A549 (cell line): ENCODE results near the gene SNAP23. TPM values are rescaled to one million over a fixed set of nuclear protein-coding genes. Genes with fewer than 3 reads are reported as not detected.

ENCODE experiments used
- ATAC-seq, 2 experiments: fragments of 200-7000 bp in 1 of 2; fragments of >200 bp in 1 of 2; cut with Nextera tagmentation in 1 of 2; cut with Tn5 transposase in 1 of 2; 3 replicates each; pipeline versions ENCODE4 v1.8.0 to v1.9.1; 2018 to 2020; ENCODE audit warnings: mild to moderate bottlenecking in 1 of 2, moderate library complexity in 1 of 2
- CTCF ChIA-PET: fragments of 300-600 bp; sonication (Branson Sonifier 250); formaldehyde crosslinking; extraction: SDS; loops from one replicate; lab custom pipeline; 2021; ENCODE audit warnings: antibody characterized with exemption, inconsistent platforms; lab: Yijun Ruan, JAX
- POLR2A ChIA-PET: fragments of 350-600 bp; formaldehyde crosslinking; extraction: SDS; loops from one replicate; lab custom pipeline; 2021; ENCODE audit warnings: antibody characterized with exemption, inconsistent platforms; lab: Yijun Ruan, JAX
- DNase-seq, 2 experiments: peaks; one replicate each; pipeline versions ENCODE4 v3.0.0 to v3.0.0-alpha.2; 2011 to 2016; ENCODE audit warnings: low read depth in 1 of 2, low spot score in 1 of 2
- FAIRE-seq: peaks from 2 replicates; lab custom pipeline; 2011; peaks lifted over from hg19 to GRCh38; lab: Jason Lieb, UNC
- H3K27ac ChIP-seq, 2 experiments: fragments of >200 bp; sonication (Bioruptor Twin); formaldehyde crosslinking; 3 replicates each; pipeline ENCODE4 v1.5.1; 2016 to 2017
- H3K4me1 ChIP-seq: fragments of >200 bp; sonication (Bioruptor Twin); formaldehyde crosslinking; 3 replicates; pipeline ENCODE4 v1.6.1; 2016
- H3K4me2 ChIP-seq: fragments of >200 bp; sonication (Bioruptor Twin); formaldehyde crosslinking; 3 replicates; pipeline ENCODE4 v1.6.1; 2016
- H3K4me3 ChIP-seq: fragments of >200 bp; sonication (Bioruptor Twin); formaldehyde crosslinking; 3 replicates; pipeline ENCODE4 v1.5.1; 2016
- H3K9me3 ChIP-seq: fragments of >200 bp; sonication (Bioruptor Twin); formaldehyde crosslinking; 3 replicates; pipeline ENCODE4 v1.6.1; 2016
- EHMT2 ChIP-seq: fragments of 200-600 bp; sonication (generic); IDR thresholded peaks from 2 replicates; pipeline ENCODE4 v1.6.1; 2016; ENCODE audit warnings: antibody characterized with exemption, low read depth, mild to moderate bottlenecking, moderate library complexity
- EP300 ChIP-seq, 2 experiments: fragments of >200 bp; sonication (Bioruptor Twin); formaldehyde crosslinking; IDR thresholded peaks; 2 replicates in 1 of 2; 3 replicates in 1 of 2; pipeline ENCODE4 v1.6.1; 2016 to 2017
- FOXS1 ChIP-seq: fragments of 250-450 bp; sonication (Bioruptor Pico); IDR thresholded peaks from 2 replicates; pipeline ENCODE4 v1.5.0; 2020; ENCODE audit warnings: mild to moderate bottlenecking, moderate library complexity
- HES2 ChIP-seq: fragments of >200 bp; sonication (Bioruptor Twin); formaldehyde crosslinking; IDR thresholded peaks from 2 replicates; pipeline ENCODE4 v1.6.1; 2016
- JUNB ChIP-seq: fragments of >200 bp; sonication (Bioruptor Twin); formaldehyde crosslinking; IDR thresholded peaks from 2 replicates; pipeline ENCODE4 v1.6.1; 2016
- KDM5A ChIP-seq: fragments of 200-600 bp; sonication (generic); IDR thresholded peaks from 2 replicates; pipeline ENCODE4 v1.6.1; 2016; ENCODE audit warnings: antibody characterized with exemption, mild to moderate bottlenecking
- MAX ChIP-seq: IDR thresholded peaks from 2 replicates; pipeline ENCODE4 v1.6.1; 2012
- MAZ ChIP-seq: fragments of 150-350 bp; IDR thresholded peaks from 2 replicates; pipeline ENCODE4 v1.6.1; 2014; ENCODE audit warnings: antibody characterized with exemption, low read depth, low read length, borderline replicate concordance
- POLR2A ChIP-seq: IDR thresholded peaks from 2 replicates; pipeline ENCODE4 v1.6.1; 2012; ENCODE audit warnings: mild to moderate bottlenecking, low read length
- RAD21 ChIP-seq, 2 experiments: fragments of >200 bp in 1 of 2; sonication (Bioruptor Twin) in 1 of 2; formaldehyde crosslinking in 1 of 2; IDR thresholded peaks in 1 of 2; conservative IDR thresholded peaks in 1 of 2; 2 replicates in 1 of 2; 3 replicates in 1 of 2; pipeline ENCODE4 v1.6.1; 2012 to 2018; ENCODE audit warnings: inconsistent platforms in 1 of 2
- RARB ChIP-seq: fragments of 250-450 bp; sonication (Bioruptor Pico); IDR thresholded peaks from 2 replicates; pipeline ENCODE4 v1.8.0; 2021; ENCODE audit warnings: mild to moderate bottlenecking, moderate library complexity
- RCOR1 ChIP-seq: fragments of 150-350 bp; IDR thresholded peaks from 2 replicates; pipeline ENCODE4 v1.6.1; 2014; ENCODE audit warnings: antibody characterized with exemption, low read length, low read depth
- REST ChIP-seq: fragments of 200-600 bp; sonication (generic); IDR thresholded peaks from 2 replicates; pipeline ENCODE4 v1.6.1; 2016; ENCODE audit warnings: antibody characterized with exemption, mild to moderate bottlenecking, moderate library complexity
- SREBF2 ChIP-seq: fragments of 450-650 bp; IDR thresholded peaks from 2 replicates; pipeline ENCODE4 v1.6.1; 2014; ENCODE audit warnings: mild to moderate bottlenecking, moderate library complexity
- TFCP2L1 ChIP-seq: fragments of 250-450 bp; sonication (Bioruptor Pico); IDR thresholded peaks from 2 replicates; pipeline ENCODE4 v1.5.0; 2021; ENCODE audit warnings: mild to moderate bottlenecking
- ZC3H11A ChIP-seq: fragments of 450-650 bp; IDR thresholded peaks from 2 replicates; pipeline ENCODE4 v1.6.1; 2014; ENCODE audit warnings: antibody characterized with exemption, mild to moderate bottlenecking
- ZFP36 ChIP-seq: fragments of 450-650 bp; IDR thresholded peaks from 2 replicates; pipeline ENCODE4 v1.6.1; 2014; ENCODE audit warnings: borderline replicate concordance; ENCODE audit not compliant: partially characterized antibody
- ZNF302 ChIP-seq: fragments of 250-450 bp; sonication (Bioruptor Pico); IDR thresholded peaks from 2 replicates; pipeline ENCODE4 v1.9.0; 2021; ENCODE audit warnings: inconsistent platforms, mild to moderate bottlenecking, moderate library complexity
- ZSCAN20 ChIP-seq: fragments of 250-450 bp; sonication (Bioruptor Pico); IDR thresholded peaks from 2 replicates; pipeline ENCODE4 v1.8.0; 2022; ENCODE audit warnings: mild to moderate bottlenecking, moderate library complexity
- WGBS: methylation state at CpG from one replicate; pipeline ENCODE4 v1.1.6; 2017; ENCODE audit errors: missing lambda C conversion rate; 5-methylcytosine and 5-hydroxymethylcytosine counted together
- polyA plus RNA-seq, 4 experiments: library from polyadenylated mRNA; depleted of rRNA in 3 of 4; stranded (reverse); fragments of >200 nt; fragmentation: RNase III in 1 of 4; extraction: RNeasy Plus Mini Kit Qiagen cat#74134 plus additional on column Dnase treatment in 1 of 4; gene quantifications; 2 replicates in 3 of 4; 3 replicates in 1 of 4; pipeline ENCODE4 v1.2.3, GENCODE V29; 2011 to 2017

SNAP23 gene
- polyA plus RNA-seq, 2 of the 4 experiments (the other 2 are of a cell fraction) = 33.6 to 51.2 TPM

- TF ChIP-seq RCOR1 = no peak
- no peak for TF ChIP-seq JUNB
- no peak for TF ChIP-seq RARB (CRISPR knock-in tag)
- TF ChIP-seq KDM5A = no peak
- no peak for TF ChIP-seq SREBF2
These were observed 37.7 kb upstream of the SNAP23 start (continued) for GRCh38 chr15:42457445-42458442.

GRCh38 chr15:42461261-42461660 is 34.2 kb upstream of the SNAP23 start:
- FAIRE-seq (no peak), ATAC-seq (no peak), DNase-seq (no peak)
- 90% methylated on average over 3 of the region's 3 CpGs for WGBS
- ChIA-PET CTCF (no interaction called here), POLR2A (interaction anchor here (0.5 kb wide), 1 partner anchor 45 kb away, joined by 3 read pairs; no protein-coding TSS in a partner anchor)
- Histone ChIP-seq H3K4me3 (no peak overlapping the region), H3K9me3 (no peaks in the 10 kb centered on the region), H3K4me2 (no peak overlapping the region), H3K27ac (no peak overlapping the region), H3K4me1 (no peaks in the 10 kb centered on the region)
- no peak for TF ChIP-seq ZFP36
- TF ChIP-seq ZC3H11A = no peak
- no peak for TF ChIP-seq EP300 (IDR thresholded peaks at IDR 0.05)

- no peaks in the 10 kb centered on the region for H3K4me1 ChIP-seq
- no peak overlapping the region for H3K4me3 ChIP-seq
- H3K4me2 ChIP-seq = no peak overlapping the region
- DNase-seq = no peak
- FAIRE-seq = no peak
- ATAC-seq = no peak
- ChIA-PET POLR2A (no interaction called here), CTCF (no interaction called here)
- H3K27ac ChIP-seq = no peak overlapping the region
- 83% methylated on average over 8 of the region's 8 CpGs for WGBS
- no peaks in the 10 kb centered on the region for H3K9me3 ChIP-seq
- TF ChIP-seq EHMT2 (no peak), REST (no peak), HES2 (no peak), POLR2A (no peak), JUNB (no peak), TFCP2L1 (CRISPR knock-in tag) (no peak), RAD21 (conservative IDR thresholded peaks at IDR 0.05 in 1 of 2, IDR thresholded peaks at IDR 0.05 in 1 of 2) (no peak), MAX (no peak), FOXS1 (CRISPR knock-in tag) (no peak), ZNF302 (no peak), ZSCAN20 (no peak), MAZ (no peak)
These were observed 29.7 kb upstream of the SNAP23 start for GRCh38 chr15:42465520-42466259.
